ENCODE results near the gene EPO.

DNA sequence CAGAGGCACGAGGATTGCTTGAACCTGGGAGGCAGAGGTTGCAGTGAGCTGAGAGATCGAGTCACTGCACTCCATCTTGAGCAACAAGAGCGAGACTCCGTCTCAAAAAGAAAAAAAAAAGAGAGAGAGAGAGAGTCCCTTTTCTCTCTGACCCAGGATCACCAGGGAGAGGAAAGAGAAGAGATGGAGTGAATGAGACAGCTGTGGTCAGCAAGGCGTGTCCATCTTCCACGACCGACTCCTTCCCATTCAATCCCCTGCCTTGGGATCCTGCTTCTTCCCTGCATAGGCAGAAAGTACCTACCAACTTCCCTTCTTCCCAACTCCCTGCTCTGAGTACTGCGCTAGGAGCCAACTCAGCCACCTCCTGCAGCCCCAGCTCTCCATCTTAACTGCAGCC, 7.9 kb downstream of the EPO start:
- TF ChIP-seq, protein P1, sequence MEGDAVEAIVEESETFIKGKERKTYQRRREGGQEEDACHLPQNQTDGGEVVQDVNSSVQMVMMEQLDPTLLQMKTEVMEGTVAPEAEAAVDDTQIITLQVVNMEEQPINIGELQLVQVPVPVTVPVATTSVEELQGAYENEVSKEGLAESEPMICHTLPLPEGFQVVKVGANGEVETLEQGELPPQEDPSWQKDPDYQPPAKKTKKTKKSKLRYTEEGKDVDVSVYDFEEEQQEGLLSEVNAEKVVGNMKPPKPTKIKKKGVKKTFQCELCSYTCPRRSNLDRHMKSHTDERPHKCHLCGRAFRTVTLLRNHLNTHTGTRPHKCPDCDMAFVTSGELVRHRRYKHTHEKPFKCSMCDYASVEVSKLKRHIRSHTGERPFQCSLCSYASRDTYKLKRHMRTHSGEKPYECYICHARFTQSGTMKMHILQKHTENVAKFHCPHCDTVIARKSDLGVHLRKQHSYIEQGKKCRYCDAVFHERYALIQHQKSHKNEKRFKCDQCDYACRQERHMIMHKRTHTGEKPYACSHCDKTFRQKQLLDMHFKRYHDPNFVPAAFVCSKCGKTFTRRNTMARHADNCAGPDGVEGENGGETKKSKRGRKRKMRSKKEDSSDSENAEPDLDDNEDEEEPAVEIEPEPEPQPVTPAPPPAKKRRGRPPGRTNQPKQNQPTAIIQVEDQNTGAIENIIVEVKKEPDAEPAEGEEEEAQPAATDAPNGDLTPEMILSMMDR (conservative IDR thresholded peaks at IDR 0.05): no peak
- TF ChIP-seq ZFX (IDR thresholded peaks at IDR 0.05): no peak
